Measurements from ENCODE around the gene DPM3. TPM values are rescaled to one million over a fixed set of nuclear protein-coding genes. Genes with fewer than 3 reads are reported as not detected.
A peak's percentile ranks its signal among the peaks of the same experiment; 100 is the strongest.

The DPM3 gene
- total and polyA plus RNA-seq, 5 donors = 71.2 to 186 (median 76.3) TPM

DNA sequence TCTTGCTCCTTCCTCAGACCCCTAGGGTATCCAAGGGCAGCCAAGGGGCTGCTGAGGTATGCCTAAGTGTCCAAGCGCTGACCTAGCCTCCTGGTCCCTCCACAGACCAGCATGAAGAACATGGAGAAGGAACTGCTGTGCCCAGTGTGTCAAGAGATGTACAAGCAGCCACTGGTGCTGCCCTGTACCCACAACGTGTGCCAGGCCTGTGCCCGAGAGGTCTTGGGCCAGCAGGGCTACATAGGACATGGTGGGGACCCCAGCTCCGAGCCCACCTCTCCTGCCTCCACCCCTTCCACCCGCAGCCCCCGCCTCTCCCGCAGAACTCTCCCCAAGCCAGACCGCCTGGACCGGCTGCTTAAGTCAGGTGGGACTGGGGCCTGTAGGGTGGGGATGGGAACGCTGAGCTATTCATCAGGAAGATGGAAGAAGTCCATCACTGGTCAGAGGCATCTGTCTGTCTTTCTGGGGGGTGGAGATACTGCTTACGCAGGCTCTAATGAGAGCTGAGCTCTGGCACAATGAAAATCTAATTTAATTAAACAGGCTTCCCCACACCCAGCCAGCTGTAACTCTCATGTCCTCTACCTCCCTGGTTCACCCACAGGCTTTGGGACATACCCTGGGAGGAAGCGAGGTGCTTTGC is 35.1 kb upstream of the DPM3 start:
- DNase-seq = peak in 1 of 3 donors; percentile 54
- Histone ChIP-seq H3K4me1 (ENCODE audit: control insufficient read depth, insufficient read depth, low read length) (no peaks in the 10 kb centered on the region), H3K4me3 (ENCODE audit: low read length) (no peak overlapping the region), H3K27ac (ENCODE audit: low read length) (no peak overlapping the region), H3K27me3 (ENCODE audit: control insufficient read depth, insufficient read depth) (no peaks in the 10 kb centered on the region), H3K9me3 (ENCODE audit: control insufficient read depth, low read length) (no peaks in the 10 kb centered on the region)
- ATAC-seq = no peak
- whole genome bisulfite sequencing = 84% methylated on average over 12 of the region's 12 CpGs
- intact Hi-C loops (cut with DNase I) = loop anchor here in 2 of 4 donors (10.0 kb wide), 1 partner anchor 49 kb away; no protein-coding TSS in a partner anchor

- peak in 2 of 3 donors; percentile 64 to 73 for DNase-seq
- no peak overlapping the region for H3K4me3 ChIP-seq (ENCODE audit: low read length)
- no peak for ATAC-seq
- intact Hi-C loops (cut with DNase I) = loop anchor here in 2 of 4 donors (10.0 kb wide), 1 partner anchor 50 kb away; no protein-coding TSS in a partner anchor
- H3K4me1 ChIP-seq (ENCODE audit: control insufficient read depth, insufficient read depth, low read length) = no peaks in the 10 kb centered on the region
- no peak overlapping the region for H3K27ac ChIP-seq (ENCODE audit: low read length)
- 7% methylated on average over 35 of the region's 35 CpGs for WGBS
- H3K9me3 ChIP-seq (ENCODE audit: control insufficient read depth, low read length) = no peaks in the 10 kb centered on the region
- H3K27me3 ChIP-seq (ENCODE audit: control insufficient read depth, insufficient read depth) = no peaks in the 10 kb centered on the region
These were observed 34.3 kb upstream of the DPM3 start for GRCh38 chr1:155174324-155175280.

DNA sequence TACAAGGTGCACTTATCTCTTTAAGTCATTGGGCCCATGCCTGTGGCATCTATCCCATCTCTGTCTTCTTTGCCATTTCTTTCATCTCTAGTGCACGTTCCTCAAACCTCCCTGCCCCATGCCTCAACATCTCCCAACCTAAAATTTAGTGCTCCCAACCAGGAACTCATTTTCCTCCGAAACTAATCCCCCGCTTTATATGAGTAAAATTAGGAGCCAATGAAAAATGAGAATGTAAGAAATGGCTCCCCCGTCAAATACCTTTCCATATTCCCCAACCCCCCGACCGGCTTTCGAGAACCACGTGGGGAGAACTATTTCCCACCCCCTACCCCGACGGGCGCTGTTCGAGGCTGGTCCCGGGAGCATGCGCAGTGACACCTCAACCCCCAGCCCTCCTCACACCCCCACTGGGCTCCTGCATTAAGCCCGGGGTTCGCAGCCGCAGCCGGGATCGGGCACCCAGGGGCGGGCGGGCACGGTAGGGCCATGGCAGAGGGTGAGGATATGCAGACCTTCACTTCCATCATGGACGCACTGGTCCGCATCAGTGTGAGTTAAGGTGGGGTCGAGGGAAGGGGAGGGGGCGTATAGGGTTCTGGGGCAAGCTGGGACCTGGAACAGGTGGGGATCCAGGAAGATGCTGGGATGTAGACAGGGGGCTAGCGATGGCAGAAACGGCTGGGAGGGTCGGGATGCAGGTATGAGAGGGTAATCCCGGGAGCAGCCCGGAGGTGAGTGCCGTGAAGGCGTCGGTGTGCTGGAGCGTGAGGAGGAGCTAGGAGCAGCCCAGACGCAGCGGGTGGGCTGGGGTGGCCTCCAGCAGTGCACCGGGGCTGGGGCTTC is 33.4 kb upstream of the DPM3 start, which contains the start of gene TRIM46:
Gene TRIM46, plus strand, starts transcription at position 372 of the 846 bp plus-strand sequence. Its CDS starts 118 bp downstream, at position 490.
- peak; percentile 34 to 78 (median 69) for DNase-seq
- 2% methylated on average over 38 of the region's 38 CpGs for WGBS
- intact Hi-C loops (cut with DNase I) = loop anchor here in 2 of 4 donors (10.0 kb wide), 1 partner anchor 51 kb away; no protein-coding TSS in a partner anchor

DNA sequence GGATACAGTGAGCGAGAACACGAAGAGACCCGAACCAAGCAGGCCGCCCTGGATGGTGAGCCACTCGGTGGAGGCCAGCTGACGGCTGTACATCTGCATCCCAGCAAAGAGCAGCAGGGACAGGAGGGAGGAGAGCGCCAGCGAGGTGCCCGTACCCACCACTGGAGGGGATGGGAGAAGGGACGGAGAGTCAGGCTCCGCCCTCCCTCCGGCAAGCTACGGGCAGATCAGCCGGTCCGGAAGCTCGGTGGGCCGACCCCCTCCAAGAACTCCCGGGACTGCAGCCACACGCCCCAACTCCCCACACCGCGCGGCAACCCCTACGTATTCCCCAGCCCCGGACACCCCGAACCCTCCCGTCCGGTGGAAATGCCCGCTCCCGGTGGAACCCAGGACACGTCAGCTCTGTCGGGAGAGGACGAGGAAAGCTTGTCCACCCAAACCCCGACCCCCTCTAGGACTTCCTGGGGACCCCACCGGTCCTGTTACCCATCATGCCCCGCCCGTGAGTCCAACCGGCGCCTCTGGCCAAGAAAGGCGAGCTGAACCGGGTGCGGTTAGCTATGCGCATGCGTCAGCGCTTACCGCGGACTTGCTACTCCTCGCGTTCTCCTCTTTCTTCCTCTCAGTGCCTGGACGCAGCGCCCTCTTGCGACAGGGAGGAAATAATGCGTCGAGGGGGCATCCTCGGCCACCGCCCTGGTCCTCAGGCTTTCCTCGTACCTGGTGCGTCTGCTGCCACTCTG is 32.6 kb upstream of the DPM3 start, which contains the start of gene KRTCAP2:
Gene KRTCAP2, minus strand, starts transcription at position 573 of the 746 bp plus-strand sequence. Its CDS starts 80 bp downstream, at position 493.
- H3K9me3 ChIP-seq (ENCODE audit: control insufficient read depth, low read length) = no peaks in the 10 kb centered on the region
- WGBS = under 1% methylated on average over 57 of the region's 57 CpGs
- no peaks in the 10 kb centered on the region for H3K27me3 ChIP-seq (ENCODE audit: control insufficient read depth, insufficient read depth)
- peak; percentile 97 to 98 (median 98) for DNase-seq
- peak; percentile 86 to 87 for ATAC-seq
- peak within 1 kb of the TSS; percentile 86 for H3K27ac ChIP-seq (ENCODE audit: low read length)
- intact Hi-C loops (cut with DNase I) = loop anchor here in 2 of 4 donors (10.0 kb wide), 1 partner anchor 52 kb away; no protein-coding TSS in a partner anchor
- H3K4me3 ChIP-seq (ENCODE audit: low read length) = peak within 1 kb of the TSS; percentile 79
- no peaks in the 10 kb centered on the region for H3K4me1 ChIP-seq (ENCODE audit: control insufficient read depth, insufficient read depth, low read length)

More for the DNA sequence above, 33.4 kb upstream of the DPM3 start, which contains the start of gene TRIM46:
- no peaks in the 10 kb centered on the region for H3K9me3 ChIP-seq (ENCODE audit: control insufficient read depth, low read length)
- peak within 1 kb of the TSS; percentile 86 for H3K27ac ChIP-seq (ENCODE audit: low read length)
- H3K27me3 ChIP-seq (ENCODE audit: control insufficient read depth, insufficient read depth) = no peaks in the 10 kb centered on the region
- H3K4me1 ChIP-seq (ENCODE audit: control insufficient read depth, insufficient read depth, low read length) = no peaks in the 10 kb centered on the region
- no peak for ATAC-seq
- peak within 1 kb of the TSS; percentile 79 for H3K4me3 ChIP-seq (ENCODE audit: low read length)

DNA sequence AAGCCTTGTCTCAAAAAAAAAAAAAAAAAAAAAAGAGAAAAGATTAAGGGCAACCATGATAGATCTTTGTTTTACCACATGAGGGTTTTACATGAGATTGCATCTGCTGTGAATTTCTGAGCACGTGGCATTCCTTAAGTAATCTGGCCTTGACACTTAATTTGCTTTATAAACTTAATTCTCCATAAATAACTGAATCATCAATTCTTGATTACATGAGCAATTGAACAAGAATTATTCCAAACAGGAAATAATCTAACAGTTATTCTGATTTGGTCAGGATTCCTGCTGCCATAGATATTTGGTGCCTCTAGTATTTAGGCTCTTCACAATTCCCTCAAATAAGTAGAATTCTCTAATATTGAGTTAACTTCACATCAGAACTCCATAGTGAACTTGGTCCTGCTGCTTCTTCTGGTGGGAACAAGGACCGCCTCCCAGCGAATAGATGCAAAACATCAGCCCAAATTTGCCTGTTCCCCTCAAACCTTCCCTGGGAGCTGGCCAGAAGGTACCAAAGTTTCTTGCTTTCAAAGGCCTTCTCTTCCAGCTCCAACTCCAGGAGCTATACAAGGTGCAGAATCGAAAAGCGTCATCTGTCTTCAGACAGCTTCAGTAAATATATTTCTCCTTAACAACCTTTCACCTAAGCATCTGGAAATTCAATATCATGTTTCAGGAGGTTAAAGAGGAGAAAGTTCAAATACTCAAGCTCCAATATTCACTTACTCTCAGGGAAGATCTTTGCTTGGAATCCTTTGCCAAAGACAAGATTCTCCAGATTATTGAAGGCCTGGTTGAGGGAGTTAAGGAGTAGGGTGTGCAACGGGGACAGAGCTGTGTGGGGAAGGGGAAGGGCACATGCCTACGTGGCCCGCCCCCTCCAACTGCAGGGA is 31.8 kb upstream of the DPM3 start:
- intact Hi-C loops (cut with DNase I) = loop anchor here in 2 of 4 donors (10.0 kb wide), 1 partner anchor 53 kb away; no protein-coding TSS in a partner anchor

DNA sequence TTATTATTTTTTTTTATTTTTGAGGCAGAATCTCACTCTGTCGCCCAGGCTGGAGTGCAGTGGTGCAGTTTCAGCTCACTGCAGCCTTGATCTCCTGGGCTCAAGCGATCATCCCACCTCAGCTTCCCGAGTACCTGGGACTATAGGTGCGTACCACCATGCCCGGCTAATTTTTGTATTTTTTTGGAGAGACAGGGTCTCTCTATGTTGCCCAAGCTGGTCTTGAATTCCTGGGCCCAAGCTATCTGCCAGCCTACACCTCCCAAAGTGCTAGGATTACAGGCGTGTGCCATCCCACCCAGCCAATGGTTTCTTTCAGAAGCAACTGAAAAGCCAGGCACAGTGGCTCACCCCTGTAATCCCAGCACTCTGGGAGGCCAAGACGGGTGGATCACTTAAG is 30.5 kb upstream of the DPM3 start:
- ATAC-seq = no peak
- intact Hi-C loops (cut with DNase I) = loop anchor here in 2 of 4 donors (10.0 kb wide), 1 partner anchor 54 kb away; no protein-coding TSS in a partner anchor
- peaks cover 2% of the 10 kb centered on the region for H3K4me1 ChIP-seq (ENCODE audit: control insufficient read depth, insufficient read depth, low read length)
- no peaks in the 10 kb centered on the region for H3K9me3 ChIP-seq (ENCODE audit: control insufficient read depth, low read length)
- H3K27ac ChIP-seq (ENCODE audit: low read length) = no peak overlapping the region
- H3K27me3 ChIP-seq (ENCODE audit: control insufficient read depth, insufficient read depth) = no peaks in the 10 kb centered on the region
- WGBS = 90% methylated on average over 7 of the region's 7 CpGs
- no peak for DNase-seq
- no peak overlapping the region for H3K4me3 ChIP-seq (ENCODE audit: low read length)

More for the DNA sequence above, 31.8 kb upstream of the DPM3 start:
- H3K27ac ChIP-seq (ENCODE audit: low read length) = peak overlapping the region; percentile 86
- no peaks in the 10 kb centered on the region for H3K27me3 ChIP-seq (ENCODE audit: control insufficient read depth, insufficient read depth)
- 45% methylated on average over 8 of the region's 8 CpGs for WGBS
- peaks cover 2% of the 10 kb centered on the region for H3K4me1 ChIP-seq (ENCODE audit: control insufficient read depth, insufficient read depth, low read length)
- no peaks in the 10 kb centered on the region for H3K9me3 ChIP-seq (ENCODE audit: control insufficient read depth, low read length)
- DNase-seq (no peak), ATAC-seq (no peak)
- H3K4me3 ChIP-seq (ENCODE audit: low read length) = peak overlapping the region; percentile 79

DNA sequence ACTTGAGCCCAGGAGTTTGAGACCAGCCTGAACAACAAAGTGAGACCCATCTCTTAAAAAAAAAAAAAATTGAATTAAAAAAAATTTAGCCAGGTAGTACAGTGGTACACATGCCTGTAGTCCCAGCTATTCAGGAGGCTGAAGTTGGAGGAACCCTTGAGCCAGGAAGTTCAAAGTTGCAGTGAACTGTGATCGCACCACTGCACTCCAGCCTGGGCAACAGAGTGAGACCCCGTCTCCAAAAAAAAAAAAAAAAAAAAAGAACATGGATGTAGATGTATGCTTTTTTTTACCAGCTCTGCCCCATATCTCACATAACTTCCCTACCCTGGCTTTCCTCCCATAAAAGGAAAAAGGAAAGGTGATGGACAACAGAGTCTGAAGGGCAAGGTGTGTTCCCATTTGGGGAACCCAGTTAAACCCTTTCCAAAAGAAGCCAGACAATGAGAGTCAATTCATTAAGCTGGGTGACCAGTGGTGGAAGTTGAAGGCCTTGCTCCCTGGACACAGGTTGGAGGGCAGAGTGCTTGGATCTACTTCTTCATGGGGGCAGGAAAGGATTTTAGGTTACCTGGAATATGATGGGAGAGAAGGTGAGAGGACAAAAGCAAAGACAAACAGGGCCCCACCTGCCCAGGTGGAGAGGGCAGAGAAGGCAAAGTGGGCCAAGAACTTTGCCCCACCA is 29.9 kb upstream of the DPM3 start:
- no peak overlapping the region for H3K27ac ChIP-seq (ENCODE audit: low read length)
- H3K9me3 ChIP-seq (ENCODE audit: control insufficient read depth, low read length) = no peaks in the 10 kb centered on the region
- 86% methylated on average over 2 of the region's 2 CpGs for WGBS
- H3K27me3 ChIP-seq (ENCODE audit: control insufficient read depth, insufficient read depth) = no peaks in the 10 kb centered on the region
- H3K4me3 ChIP-seq (ENCODE audit: low read length) = no peak overlapping the region
- DNase-seq = no peak
- intact Hi-C loops (cut with DNase I) = loop anchor here in 2 of 4 donors (10.0 kb wide), 1 partner anchor 55 kb away; no protein-coding TSS in a partner anchor
- peaks cover 2% of the 10 kb centered on the region for H3K4me1 ChIP-seq (ENCODE audit: control insufficient read depth, insufficient read depth, low read length)
- ATAC-seq = no peak

DNA sequence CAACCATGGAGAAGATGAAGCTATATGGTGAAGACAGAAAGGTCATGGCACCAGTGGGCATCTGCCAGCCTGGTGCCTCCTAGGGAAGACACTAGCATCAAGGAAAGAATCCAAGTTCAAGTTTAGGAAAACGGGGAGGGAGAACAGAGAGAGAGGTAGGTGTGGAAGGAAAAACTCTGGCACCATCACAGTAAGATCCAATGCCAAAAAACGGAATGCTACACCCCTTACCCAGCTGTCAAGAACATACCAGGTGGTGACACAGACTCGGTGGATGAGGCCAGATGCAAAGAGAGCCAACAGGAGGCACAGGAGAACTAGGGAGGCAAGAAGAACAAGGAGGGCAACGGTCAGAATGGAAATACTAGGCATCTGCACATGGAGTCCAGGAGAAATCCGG is 29.2 kb upstream of the DPM3 start:
- no peaks in the 10 kb centered on the region for H3K9me3 ChIP-seq (ENCODE audit: control insufficient read depth, low read length)
- no peaks in the 10 kb centered on the region for H3K27me3 ChIP-seq (ENCODE audit: control insufficient read depth, insufficient read depth)
- no peak for DNase-seq
- H3K27ac ChIP-seq (ENCODE audit: low read length) = no peak overlapping the region
- ATAC-seq = no peak
- WGBS = 77% methylated on average over 5 of the region's 5 CpGs
- peaks cover 2% of the 10 kb centered on the region for H3K4me1 ChIP-seq (ENCODE audit: control insufficient read depth, insufficient read depth, low read length)
- intact Hi-C loops (cut with DNase I) = loop anchor here in 3 of 4 donors (2.0 to 5.0 kb wide), 4 partner anchors 42 to 79 kb away; partner anchors contain the start of gene EFNA1 (in 1 of the 3)
- no peak overlapping the region for H3K4me3 ChIP-seq (ENCODE audit: low read length)
